ENCODE data around the gene ARHGEF19.
"Not testable (repeated sequence)": the region's sequence is repeated elsewhere in the genome, so short reads cannot be mapped to it uniquely, and the experiment has no call there.

ARHGEF19 gene

DNA sequence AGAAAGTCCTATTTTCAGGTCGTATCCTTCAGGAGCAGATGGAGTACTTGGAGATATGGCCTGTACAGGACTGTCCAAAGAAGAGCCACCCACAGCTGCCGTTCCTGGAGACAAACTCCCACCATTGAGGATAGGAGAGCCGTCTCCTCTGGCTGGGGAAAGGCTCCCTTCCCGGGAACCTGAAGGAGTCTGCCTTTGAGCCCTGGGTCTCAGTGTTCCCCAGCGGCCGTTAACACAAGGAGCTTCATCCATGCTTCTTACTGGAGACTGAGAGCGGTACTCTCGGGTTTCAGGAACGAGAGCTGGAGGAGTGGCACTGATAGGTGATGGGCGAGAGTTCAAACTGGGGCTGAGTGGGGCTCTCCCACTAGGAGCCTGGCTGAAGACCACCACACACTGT is 38.9 kb upstream of the ARHGEF19 start:
- Histone ChIP-seq H3K27me3 (ENCODE audit: control insufficient read depth in 1 of 2, insufficient read depth in 2 of 2, low read length in 2 of 2) (no peaks in the 10 kb centered on the region), H3K4me3 (ENCODE audit: low read depth in 1 of 2, low read length in 2 of 2) (no peak overlapping the region), H3K9ac (ENCODE audit: low read depth in 1 of 2, low read length in 2 of 2) (no peak overlapping the region), H3K9me3 (ENCODE audit: control insufficient read depth in 1 of 2, low read length in 2 of 2) (no peaks in the 10 kb centered on the region), H3K27ac (ENCODE audit: low read depth, low read length) (no peak overlapping the region), H3K36me3 (ENCODE audit: control insufficient read depth in 1 of 2, insufficient read depth in 2 of 2, low read length in 2 of 2) (peaks cover 41 to 51% of the 10 kb centered on the region in 2 donors), H3K4me1 (ENCODE audit: control insufficient read depth in 1 of 2, insufficient read depth in 2 of 2, low read length in 2 of 2) (peaks cover 16 to 23% of the 10 kb centered on the region in 2 donors)

- no peaks in the 10 kb centered on the region for H3K9me3 ChIP-seq (ENCODE audit: control insufficient read depth in 1 of 2, low read length in 2 of 2)
- peaks cover 16 to 23% of the 10 kb centered on the region in 2 donors for H3K4me1 ChIP-seq (ENCODE audit: control insufficient read depth in 1 of 2, insufficient read depth in 2 of 2, low read length in 2 of 2)
- H3K27me3 ChIP-seq (ENCODE audit: control insufficient read depth in 1 of 2, insufficient read depth in 2 of 2, low read length in 2 of 2) = no peaks in the 10 kb centered on the region
- peaks cover 42 to 51% of the 10 kb centered on the region in 2 donors for H3K36me3 ChIP-seq (ENCODE audit: control insufficient read depth in 1 of 2, insufficient read depth in 2 of 2, low read length in 2 of 2)
- H3K27ac ChIP-seq (ENCODE audit: low read depth, low read length) = no peak overlapping the region
- H3K9ac ChIP-seq (ENCODE audit: low read depth in 1 of 2, low read length in 2 of 2) = no peak overlapping the region
- no peak overlapping the region for H3K4me3 ChIP-seq (ENCODE audit: low read depth in 1 of 2, low read length in 2 of 2)
Observed at GRCh38 chr1:16250524-16251251, 38.2 kb upstream of the ARHGEF19 start.

DNA sequence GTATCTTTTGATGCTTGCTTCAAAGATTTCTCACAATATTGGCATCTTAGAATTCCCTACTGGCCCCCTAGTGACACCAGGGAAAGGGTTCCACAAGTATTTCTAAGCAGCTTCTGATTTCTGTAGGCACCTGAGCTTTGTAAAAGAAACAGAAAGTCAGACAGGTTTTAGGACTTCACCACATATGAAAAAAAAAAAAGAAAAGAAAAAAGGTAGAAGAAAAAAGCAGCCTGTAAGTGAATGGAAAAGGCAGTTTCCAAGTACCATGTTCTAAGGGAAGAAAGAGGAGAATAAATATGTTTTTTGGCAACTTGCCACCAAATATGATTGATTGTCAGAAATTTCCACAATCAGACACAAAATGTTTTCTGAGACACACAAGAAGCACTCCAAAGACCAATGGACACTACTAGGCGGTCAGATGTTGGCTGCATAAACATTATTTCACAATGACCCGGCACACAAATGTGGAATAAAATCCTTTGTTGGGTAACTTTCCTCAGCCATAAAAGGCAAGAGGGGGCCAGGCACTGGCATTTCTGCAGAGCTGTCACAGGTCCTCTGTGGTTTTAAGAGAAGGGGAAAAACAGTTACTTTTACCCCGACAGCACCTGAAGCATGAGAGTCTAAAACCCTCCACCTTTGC is 37.3 kb upstream of the ARHGEF19 start:
- H3K27me3 ChIP-seq (ENCODE audit: control insufficient read depth in 1 of 2, insufficient read depth in 2 of 2, low read length in 2 of 2) = no peaks in the 10 kb centered on the region
- no peaks in the 10 kb centered on the region for H3K9me3 ChIP-seq (ENCODE audit: control insufficient read depth in 1 of 2, low read length in 2 of 2)
- H3K27ac ChIP-seq (ENCODE audit: low read depth, low read length) = no peak overlapping the region
- H3K9ac ChIP-seq (ENCODE audit: low read depth in 1 of 2, low read length in 2 of 2) = no peak overlapping the region
- H3K4me1 ChIP-seq (ENCODE audit: control insufficient read depth in 1 of 2, insufficient read depth in 2 of 2, low read length in 2 of 2) = peaks cover 16 to 23% of the 10 kb centered on the region in 2 donors
- H3K4me3 ChIP-seq (ENCODE audit: low read depth in 1 of 2, low read length in 2 of 2) = no peak overlapping the region
- peaks cover 40 to 46% of the 10 kb centered on the region in 2 donors for H3K36me3 ChIP-seq (ENCODE audit: control insufficient read depth in 1 of 2, insufficient read depth in 2 of 2, low read length in 2 of 2)

- Histone ChIP-seq H3K36me3 (ENCODE audit: control insufficient read depth in 1 of 2, insufficient read depth in 2 of 2, low read length in 2 of 2) (peaks cover 34 to 37% of the 10 kb centered on the region in 2 donors), H3K9ac (ENCODE audit: low read depth in 1 of 2, low read length in 2 of 2) (peak overlapping the region in 1 of 2 donors; percentile 4), H3K4me1 (ENCODE audit: control insufficient read depth in 1 of 2, insufficient read depth in 2 of 2, low read length in 2 of 2) (peaks cover 21 to 23% of the 10 kb centered on the region in 2 donors), H3K9me3 (ENCODE audit: control insufficient read depth in 1 of 2, low read length in 2 of 2) (no peaks in the 10 kb centered on the region), H3K27ac (ENCODE audit: low read depth, low read length) (no peak overlapping the region), H3K27me3 (ENCODE audit: control insufficient read depth in 1 of 2, insufficient read depth in 2 of 2, low read length in 2 of 2) (no peaks in the 10 kb centered on the region), H3K4me3 (ENCODE audit: low read depth in 1 of 2, low read length in 2 of 2) (no peak overlapping the region)
Observed at GRCh38 chr1:16248603-16249516, 36.4 kb upstream of the ARHGEF19 start.

- H3K36me3 ChIP-seq (ENCODE audit: control insufficient read depth in 1 of 2, insufficient read depth in 2 of 2, low read length in 2 of 2) = peaks cover 26 to 32% of the 10 kb centered on the region in 2 donors
- peaks cover 21 to 23% of the 10 kb centered on the region in 2 donors for H3K4me1 ChIP-seq (ENCODE audit: control insufficient read depth in 1 of 2, insufficient read depth in 2 of 2, low read length in 2 of 2)
- H3K27me3 ChIP-seq (ENCODE audit: control insufficient read depth in 1 of 2, insufficient read depth in 2 of 2, low read length in 2 of 2) = no peaks in the 10 kb centered on the region
- peak overlapping the region in 1 of 2 donors; percentile 4 for H3K9ac ChIP-seq (ENCODE audit: low read depth in 1 of 2, low read length in 2 of 2)
- no peak overlapping the region for H3K27ac ChIP-seq (ENCODE audit: low read depth, low read length)
- no peaks in the 10 kb centered on the region for H3K9me3 ChIP-seq (ENCODE audit: control insufficient read depth in 1 of 2, low read length in 2 of 2)
- no peak overlapping the region for H3K4me3 ChIP-seq (ENCODE audit: low read depth in 1 of 2, low read length in 2 of 2)
Observed at GRCh38 chr1:16248007-16248436, 35.6 kb upstream of the ARHGEF19 start.

DNA sequence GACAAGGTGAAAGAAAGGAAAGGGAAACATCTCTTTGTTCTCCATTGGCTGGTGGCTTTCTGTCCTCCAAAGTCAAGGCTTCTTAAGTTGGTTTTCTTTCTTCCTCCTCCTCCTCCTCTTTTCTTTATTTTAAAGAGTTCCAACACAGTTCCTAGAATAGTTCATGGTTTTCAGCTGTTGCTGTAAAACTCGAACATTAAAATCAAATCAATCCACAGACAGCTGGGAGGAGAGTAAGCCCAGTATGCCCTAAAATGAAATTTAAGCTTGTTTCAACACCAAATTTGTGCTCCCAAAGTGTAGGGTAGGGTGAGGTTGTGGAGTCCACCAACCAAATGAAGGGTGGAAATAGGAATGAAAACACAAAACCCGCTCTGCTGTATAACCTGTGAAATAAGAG is 35.0 kb upstream of the ARHGEF19 start:
- Histone ChIP-seq H3K9ac (ENCODE audit: low read depth in 1 of 2, low read length in 2 of 2) (no peak overlapping the region), H3K27ac (ENCODE audit: low read depth, low read length) (no peak overlapping the region)

DNA sequence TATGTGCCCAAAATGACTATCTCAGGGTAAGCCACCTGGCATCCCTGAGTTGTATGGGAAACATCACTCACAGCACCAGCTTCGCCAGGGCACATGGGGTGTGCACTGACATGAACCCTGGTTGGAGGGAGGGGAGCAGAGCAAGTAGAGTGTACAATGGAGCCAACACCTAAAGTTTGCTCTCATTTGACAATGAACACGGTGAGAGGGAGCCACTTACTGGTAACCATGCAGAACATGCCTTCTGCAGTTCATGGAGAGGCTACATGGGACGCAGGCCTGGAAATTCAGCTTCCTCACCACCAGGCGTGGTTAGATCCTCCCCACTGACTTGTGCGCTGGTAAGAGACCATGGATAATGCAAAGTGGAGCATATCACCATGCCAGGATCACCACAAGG is 34.5 kb upstream of the ARHGEF19 start:
- Histone ChIP-seq H3K9ac (ENCODE audit: low read depth in 1 of 2, low read length in 2 of 2) (no peak overlapping the region), H3K36me3 (ENCODE audit: control insufficient read depth in 1 of 2, insufficient read depth in 2 of 2, low read length in 2 of 2) (peaks cover 17 to 32% of the 10 kb centered on the region in 2 donors), H3K4me3 (ENCODE audit: low read depth in 1 of 2, low read length in 2 of 2) (no peak overlapping the region), H3K9me3 (ENCODE audit: control insufficient read depth in 1 of 2, low read length in 2 of 2) (no peaks in the 10 kb centered on the region), H3K27ac (ENCODE audit: low read depth, low read length) (no peak overlapping the region), H3K4me1 (ENCODE audit: control insufficient read depth in 1 of 2, insufficient read depth in 2 of 2, low read length in 2 of 2) (peaks cover 21 to 23% of the 10 kb centered on the region in 2 donors), H3K27me3 (ENCODE audit: control insufficient read depth in 1 of 2, insufficient read depth in 2 of 2, low read length in 2 of 2) (no peaks in the 10 kb centered on the region)

More for the DNA sequence above, 35.0 kb upstream of the ARHGEF19 start:
- Histone ChIP-seq H3K9me3 (ENCODE audit: control insufficient read depth in 1 of 2, low read length in 2 of 2) (no peaks in the 10 kb centered on the region), H3K4me1 (ENCODE audit: control insufficient read depth in 1 of 2, insufficient read depth in 2 of 2, low read length in 2 of 2) (peaks cover 21 to 23% of the 10 kb centered on the region in 2 donors), H3K27me3 (ENCODE audit: control insufficient read depth in 1 of 2, insufficient read depth in 2 of 2, low read length in 2 of 2) (no peaks in the 10 kb centered on the region), H3K36me3 (ENCODE audit: control insufficient read depth in 1 of 2, insufficient read depth in 2 of 2, low read length in 2 of 2) (peaks cover 22 to 32% of the 10 kb centered on the region in 2 donors), H3K4me3 (ENCODE audit: low read depth in 1 of 2, low read length in 2 of 2) (no peak overlapping the region)

GRCh38 chr1:16246239-16246638 is 33.8 kb upstream of the ARHGEF19 start:
- H3K4me3 ChIP-seq (ENCODE audit: low read depth in 1 of 2, low read length in 2 of 2); H3K9me3 ChIP-seq (ENCODE audit: control insufficient read depth in 1 of 2, low read length in 2 of 2); H3K9ac ChIP-seq (ENCODE audit: low read depth in 1 of 2, low read length in 2 of 2); H3K27me3 ChIP-seq (ENCODE audit: control insufficient read depth in 1 of 2, insufficient read depth in 2 of 2, low read length in 2 of 2); H3K27ac ChIP-seq (ENCODE audit: low read depth, low read length): not testable (repeated sequence)
- peaks cover 21 to 23% of the 10 kb centered on the region in 2 donors for H3K4me1 ChIP-seq (ENCODE audit: control insufficient read depth in 1 of 2, insufficient read depth in 2 of 2, low read length in 2 of 2)
- peaks cover 17 to 26% of the 10 kb centered on the region in 2 donors for H3K36me3 ChIP-seq (ENCODE audit: control insufficient read depth in 1 of 2, insufficient read depth in 2 of 2, low read length in 2 of 2)

GRCh38 chr1:16245476-16246196 is 33.2 kb upstream of the ARHGEF19 start:
- peaks cover 11 to 20% of the 10 kb centered on the region in 2 donors for H3K36me3 ChIP-seq (ENCODE audit: control insufficient read depth in 1 of 2, insufficient read depth in 2 of 2, low read length in 2 of 2)
- no peaks in the 10 kb centered on the region for H3K27me3 ChIP-seq (ENCODE audit: control insufficient read depth in 1 of 2, insufficient read depth in 2 of 2, low read length in 2 of 2)
- H3K9me3 ChIP-seq (ENCODE audit: control insufficient read depth in 1 of 2, low read length in 2 of 2) = no peaks in the 10 kb centered on the region
- H3K4me1 ChIP-seq (ENCODE audit: control insufficient read depth in 1 of 2, insufficient read depth in 2 of 2, low read length in 2 of 2) = peaks cover 21 to 23% of the 10 kb centered on the region in 2 donors
- no peak overlapping the region for H3K9ac ChIP-seq (ENCODE audit: low read depth in 1 of 2, low read length in 2 of 2)
- no peak overlapping the region for H3K4me3 ChIP-seq (ENCODE audit: low read depth in 1 of 2, low read length in 2 of 2)
- no peak overlapping the region for H3K27ac ChIP-seq (ENCODE audit: low read depth, low read length)
